Cardiac muscle cell (in vitro differentiated cells and primary cell): Measurements from ENCODE around the gene LRRC3B. TPM values are rescaled to one million over a fixed set of nuclear protein-coding genes. Genes with fewer than 3 reads are reported as not detected.

Source experiments
- DNase-seq, 2 donors: peaks; one replicate each; pipeline versions ENCODE4 v3.0.0 to v3.0.0-alpha.2; 2010 to 2017; ENCODE audit warnings: low read depth in 1 of 2, low spot score in 1 of 2
- H3K27ac ChIP-seq: fragments of 200-600 bp; sonication (generic); 2 replicates; pipeline ENCODE4 v1.5.1; 2016
- H3K27me3 ChIP-seq: fragments of 200-600 bp; sonication (generic); 2 replicates; pipeline ENCODE4 v1.6.0; 2016; ENCODE audit warnings: control low read depth
- H3K36me3 ChIP-seq: fragments of 200-600 bp; sonication (generic); 2 replicates; pipeline ENCODE4 v1.5.1; 2016; ENCODE audit warnings: control low read depth
- H3K4me1 ChIP-seq: fragments of 200-600 bp; sonication (generic); 2 replicates; pipeline ENCODE4 v1.8.1; 2017; ENCODE audit warnings: low read depth, mild to moderate bottlenecking, mixed run types
- H3K4me3 ChIP-seq: fragments of 200-600 bp; sonication (generic); 2 replicates; pipeline ENCODE4 v1.5.1; 2016; ENCODE audit warnings: mild to moderate bottlenecking
- H3K9me3 ChIP-seq: fragments of 200-600 bp; sonication (generic); 2 replicates; pipeline ENCODE4 v1.5.1; 2017; ENCODE audit warnings: low read depth, mild to moderate bottlenecking, control low read depth
- polyA plus RNA-seq: library from polyadenylated mRNA; unstranded; fragments of >200 nt; fragmentation: Nextera tagmentation; extraction: Ambion mirVana; gene quantifications from 2 replicates; pipeline ENCODE4 v1.2.1, GENCODE V29; 2016
- total RNA-seq: library from RNA; depleted of rRNA; stranded (reverse); fragments of >200 nt; gene quantifications from 2 replicates; pipeline ENCODE4 v1.2.3, GENCODE V29; 2016
- TF ChIP-seq, protein P1 (sequence below): IDR thresholded peaks from 2 replicates; pipeline ENCODE4 v1.5.1; 2012; ENCODE audit warnings: low read depth, mild to moderate bottlenecking, low read length

The LRRC3B gene
- total and polyA plus RNA-seq, 2 experiments from 2014 or later: 0.09 TPM; not detected in 1

DNA sequence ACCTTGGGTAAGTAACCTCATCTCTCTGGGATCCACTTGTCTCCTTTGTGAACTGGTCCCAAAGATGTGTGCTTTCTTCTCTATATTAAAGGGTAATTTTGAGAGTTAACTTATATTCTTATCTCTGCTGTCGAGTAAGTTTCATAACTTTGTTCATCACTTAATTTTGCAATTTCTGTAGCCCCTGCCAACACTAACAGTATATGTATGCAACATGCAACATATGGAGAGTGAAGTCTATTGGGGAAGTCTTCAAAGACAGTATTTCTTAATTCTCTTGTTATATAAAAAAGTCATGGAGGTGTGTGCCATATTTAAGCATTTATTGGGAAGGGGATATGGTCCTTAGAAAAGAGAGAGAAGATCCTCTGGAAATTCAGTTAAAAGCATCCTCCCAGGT lies 85.9 kb downstream of the LRRC3B start:
- TF ChIP-seq, protein P1, sequence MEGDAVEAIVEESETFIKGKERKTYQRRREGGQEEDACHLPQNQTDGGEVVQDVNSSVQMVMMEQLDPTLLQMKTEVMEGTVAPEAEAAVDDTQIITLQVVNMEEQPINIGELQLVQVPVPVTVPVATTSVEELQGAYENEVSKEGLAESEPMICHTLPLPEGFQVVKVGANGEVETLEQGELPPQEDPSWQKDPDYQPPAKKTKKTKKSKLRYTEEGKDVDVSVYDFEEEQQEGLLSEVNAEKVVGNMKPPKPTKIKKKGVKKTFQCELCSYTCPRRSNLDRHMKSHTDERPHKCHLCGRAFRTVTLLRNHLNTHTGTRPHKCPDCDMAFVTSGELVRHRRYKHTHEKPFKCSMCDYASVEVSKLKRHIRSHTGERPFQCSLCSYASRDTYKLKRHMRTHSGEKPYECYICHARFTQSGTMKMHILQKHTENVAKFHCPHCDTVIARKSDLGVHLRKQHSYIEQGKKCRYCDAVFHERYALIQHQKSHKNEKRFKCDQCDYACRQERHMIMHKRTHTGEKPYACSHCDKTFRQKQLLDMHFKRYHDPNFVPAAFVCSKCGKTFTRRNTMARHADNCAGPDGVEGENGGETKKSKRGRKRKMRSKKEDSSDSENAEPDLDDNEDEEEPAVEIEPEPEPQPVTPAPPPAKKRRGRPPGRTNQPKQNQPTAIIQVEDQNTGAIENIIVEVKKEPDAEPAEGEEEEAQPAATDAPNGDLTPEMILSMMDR: no peak
- DNase-seq: no peak
- H3K4me1 ChIP-seq: no peaks in the 10 kb centered on the region
- no peak overlapping the region for H3K4me3 ChIP-seq
- H3K27me3 ChIP-seq: no peaks in the 10 kb centered on the region
- H3K36me3 ChIP-seq: no peaks in the 10 kb centered on the region
- no peaks in the 10 kb centered on the region for H3K9me3 ChIP-seq
- no peak overlapping the region for H3K27ac ChIP-seq

DNA sequence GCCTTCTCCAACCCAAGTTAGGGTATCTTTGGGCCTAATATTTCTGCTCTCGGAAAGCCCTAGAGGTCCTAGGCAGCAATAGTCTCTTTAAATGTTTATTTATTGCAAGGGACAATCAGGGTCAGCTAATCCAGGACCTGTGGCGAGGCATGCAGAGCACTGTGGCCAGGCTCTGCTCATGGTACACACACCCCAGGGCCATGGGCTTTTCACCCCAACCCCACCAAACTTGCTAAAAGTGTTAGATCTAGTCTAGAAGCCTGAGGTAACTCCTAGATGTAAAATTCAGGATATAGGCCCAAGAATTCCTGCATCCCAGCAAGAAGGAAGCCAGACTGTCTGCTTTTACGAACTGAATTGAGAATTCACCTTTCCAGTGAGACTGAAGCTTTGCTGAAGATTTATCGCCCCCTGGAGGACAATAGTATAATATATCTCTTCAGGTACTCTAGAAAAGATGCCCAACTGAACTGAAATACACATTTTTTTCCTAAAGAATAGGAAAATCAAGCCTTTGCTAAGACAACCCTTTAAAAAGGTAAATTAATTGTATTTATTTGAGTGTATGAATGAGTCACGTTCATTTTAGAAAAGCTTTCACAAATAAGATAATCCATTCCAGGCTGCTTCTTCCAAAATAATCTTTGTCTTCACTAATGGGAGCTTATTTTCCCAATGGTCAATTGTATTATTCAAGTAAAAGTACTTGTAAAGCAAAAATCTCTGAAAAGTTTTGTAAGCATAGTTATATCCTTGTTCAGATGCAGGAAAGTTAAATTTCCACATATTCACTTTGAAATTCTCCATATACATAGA lies 89.8 kb downstream of the LRRC3B start:
- H3K4me1 ChIP-seq: no peaks in the 10 kb centered on the region
- H3K36me3 ChIP-seq: no peaks in the 10 kb centered on the region
- TF ChIP-seq, protein P1: peak; percentile 45
- DNase-seq: peak; percentile 35 to 85
- H3K27ac ChIP-seq: no peak overlapping the region
- no peaks in the 10 kb centered on the region for H3K9me3 ChIP-seq
- no peaks in the 10 kb centered on the region for H3K27me3 ChIP-seq
- H3K4me3 ChIP-seq: no peak overlapping the region

DNA sequence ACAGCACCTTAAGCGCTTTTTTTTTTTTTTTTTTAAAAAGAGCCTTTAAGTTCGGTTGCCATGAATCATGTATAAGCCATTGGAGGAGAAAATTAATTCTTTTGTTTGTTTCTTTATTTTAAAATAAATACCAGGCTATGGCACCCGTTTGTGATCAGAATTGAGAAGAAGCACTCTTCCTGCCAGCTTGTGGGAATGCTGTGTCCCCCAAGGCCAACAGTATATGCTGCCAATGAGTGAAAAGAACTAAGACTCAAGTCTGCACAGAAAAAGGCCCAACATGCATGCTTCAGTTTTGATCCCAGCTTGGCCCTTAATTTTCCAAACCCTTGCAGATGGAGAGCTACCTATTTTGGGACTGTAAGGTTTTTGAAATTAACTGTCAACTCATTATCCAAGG lies 90.5 kb downstream of the LRRC3B start:
- H3K9me3 ChIP-seq: no peaks in the 10 kb centered on the region

DNA sequence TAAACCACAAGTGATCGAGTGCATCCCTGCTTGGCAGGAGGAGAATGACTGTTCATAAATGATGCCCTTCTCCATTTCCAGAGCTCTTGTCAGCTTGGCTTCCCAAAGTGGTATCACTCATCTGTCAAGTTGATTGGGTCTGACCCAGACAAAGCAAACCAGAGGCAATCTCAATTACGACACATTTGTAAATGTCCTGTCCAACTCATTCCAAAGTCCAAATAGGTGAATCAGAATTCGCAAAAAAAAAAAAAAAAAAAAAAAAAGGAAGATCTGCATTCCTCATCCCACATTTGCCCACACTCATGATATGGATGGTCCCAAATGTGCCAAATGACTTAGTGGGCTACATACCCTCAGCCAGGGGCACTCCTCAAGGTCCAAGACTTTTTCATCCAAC lies 91.9 kb downstream of the LRRC3B start:
- Histone ChIP-seq H3K4me3 (no peak overlapping the region), H3K36me3 (no peaks in the 10 kb centered on the region), H3K4me1 (no peaks in the 10 kb centered on the region), H3K27me3 (no peaks in the 10 kb centered on the region), H3K9me3 (no peaks in the 10 kb centered on the region), H3K27ac (no peak overlapping the region)
- DNase-seq: no peak
- TF ChIP-seq, protein P1: no peak

More for the DNA sequence above, 90.5 kb downstream of the LRRC3B start:
- Histone ChIP-seq H3K27ac (no peak overlapping the region), H3K27me3 (no peaks in the 10 kb centered on the region), H3K4me1 (no peaks in the 10 kb centered on the region), H3K4me3 (no peak overlapping the region), H3K36me3 (no peaks in the 10 kb centered on the region)
- TF ChIP-seq, protein P1: no peak
- DNase-seq: no peak

DNA sequence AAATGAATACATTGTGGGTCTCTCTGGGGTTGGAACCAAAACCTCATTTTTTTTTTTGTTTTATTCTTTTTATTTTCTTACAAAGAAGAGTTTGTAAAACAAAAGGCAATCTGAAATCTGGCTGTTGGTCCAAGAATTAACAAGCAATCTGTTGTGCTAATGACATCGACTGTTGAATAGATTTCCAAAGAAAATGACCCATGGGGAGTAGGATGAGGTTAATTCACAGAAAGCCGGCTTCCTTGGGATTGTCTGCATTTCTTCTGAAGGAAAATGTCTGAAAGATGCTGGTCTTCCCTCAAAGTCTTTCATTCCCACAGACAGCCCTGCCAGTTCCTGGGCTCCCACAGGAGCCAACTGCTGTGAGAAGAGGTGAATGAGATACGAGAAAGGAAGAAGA lies 92.9 kb downstream of the LRRC3B start:
- TF ChIP-seq, protein P1: no peak

More for the DNA sequence above, 92.9 kb downstream of the LRRC3B start:
- H3K9me3 ChIP-seq: no peaks in the 10 kb centered on the region
- no peak for DNase-seq
- no peak overlapping the region for H3K4me3 ChIP-seq
- no peaks in the 10 kb centered on the region for H3K36me3 ChIP-seq
- no peaks in the 10 kb centered on the region for H3K4me1 ChIP-seq
- H3K27ac ChIP-seq: no peak overlapping the region
- H3K27me3 ChIP-seq: no peaks in the 10 kb centered on the region
